ENCODE results near the gene PSMF1. TPM values are rescaled to one million over a fixed set of nuclear protein-coding genes. Genes with fewer than 3 reads are reported as not detected.

PSMF1 gene
- total and polyA plus RNA-seq, 9 of the 15 experiments (the other 6 are each of a cell fraction or from before 2014, with no cell fraction given): 8.5 to 192 (median 33.2) TPM

DNA sequence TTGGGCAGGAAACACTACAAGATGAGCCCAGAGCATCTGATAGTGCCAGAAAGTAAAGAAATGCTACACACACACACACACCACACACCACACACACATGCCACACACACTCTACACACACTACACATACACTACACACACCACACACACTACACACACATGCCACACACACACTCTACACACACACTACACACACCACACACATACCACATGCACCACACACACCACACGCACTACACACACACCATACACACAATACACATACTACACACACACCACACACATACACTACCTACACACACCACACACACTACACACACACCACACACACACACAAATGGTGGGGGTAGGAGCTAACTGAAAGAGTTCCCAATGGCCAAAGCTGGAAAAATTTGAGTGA lies 69.9 kb downstream of the PSMF1 start (continued):
- TF ChIP-seq ZNF232 (CRISPR knock-in tag; IDR thresholded peaks at IDR 0.05): no peak
- TF ChIP-seq ELF4 (CRISPR knock-in tag; IDR thresholded peaks at IDR 0.05): peak; percentile 68; the same call in 1 of the 2 replicates
- TF ChIP-seq ZBED1 (IDR thresholded peaks at IDR 0.05): no peak
- TF ChIP-seq FOXP1 (CRISPR knock-in tag; IDR thresholded peaks at IDR 0.05): no peak
- TF ChIP-seq, protein P1, sequence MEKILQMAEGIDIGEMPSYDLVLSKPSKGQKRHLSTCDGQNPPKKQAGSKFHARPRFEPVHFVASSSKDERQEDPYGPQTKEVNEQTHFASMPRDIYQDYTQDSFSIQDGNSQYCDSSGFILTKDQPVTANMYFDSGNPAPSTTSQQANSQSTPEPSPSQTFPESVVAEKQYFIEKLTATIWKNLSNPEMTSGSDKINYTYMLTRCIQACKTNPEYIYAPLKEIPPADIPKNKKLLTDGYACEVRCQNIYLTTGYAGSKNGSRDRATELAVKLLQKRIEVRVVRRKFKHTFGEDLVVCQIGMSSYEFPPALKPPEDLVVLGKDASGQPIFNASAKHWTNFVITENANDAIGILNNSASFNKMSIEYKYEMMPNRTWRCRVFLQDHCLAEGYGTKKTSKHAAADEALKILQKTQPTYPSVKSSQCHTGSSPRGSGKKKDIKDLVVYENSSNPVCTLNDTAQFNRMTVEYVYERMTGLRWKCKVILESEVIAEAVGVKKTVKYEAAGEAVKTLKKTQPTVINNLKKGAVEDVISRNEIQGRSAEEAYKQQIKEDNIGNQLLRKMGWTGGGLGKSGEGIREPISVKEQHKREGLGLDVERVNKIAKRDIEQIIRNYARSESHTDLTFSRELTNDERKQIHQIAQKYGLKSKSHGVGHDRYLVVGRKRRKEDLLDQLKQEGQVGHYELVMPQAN (IDR thresholded peaks at IDR 0.05; ENCODE audit: borderline replicate concordance): peak; percentile 65
- no peak for TF ChIP-seq NR4A1 (CRISPR knock-in tag; IDR thresholded peaks at IDR 0.05)
- TF ChIP-seq NR4A1 (tag; IDR thresholded peaks at IDR 0.05): no peak
- TF ChIP-seq, protein P2, sequence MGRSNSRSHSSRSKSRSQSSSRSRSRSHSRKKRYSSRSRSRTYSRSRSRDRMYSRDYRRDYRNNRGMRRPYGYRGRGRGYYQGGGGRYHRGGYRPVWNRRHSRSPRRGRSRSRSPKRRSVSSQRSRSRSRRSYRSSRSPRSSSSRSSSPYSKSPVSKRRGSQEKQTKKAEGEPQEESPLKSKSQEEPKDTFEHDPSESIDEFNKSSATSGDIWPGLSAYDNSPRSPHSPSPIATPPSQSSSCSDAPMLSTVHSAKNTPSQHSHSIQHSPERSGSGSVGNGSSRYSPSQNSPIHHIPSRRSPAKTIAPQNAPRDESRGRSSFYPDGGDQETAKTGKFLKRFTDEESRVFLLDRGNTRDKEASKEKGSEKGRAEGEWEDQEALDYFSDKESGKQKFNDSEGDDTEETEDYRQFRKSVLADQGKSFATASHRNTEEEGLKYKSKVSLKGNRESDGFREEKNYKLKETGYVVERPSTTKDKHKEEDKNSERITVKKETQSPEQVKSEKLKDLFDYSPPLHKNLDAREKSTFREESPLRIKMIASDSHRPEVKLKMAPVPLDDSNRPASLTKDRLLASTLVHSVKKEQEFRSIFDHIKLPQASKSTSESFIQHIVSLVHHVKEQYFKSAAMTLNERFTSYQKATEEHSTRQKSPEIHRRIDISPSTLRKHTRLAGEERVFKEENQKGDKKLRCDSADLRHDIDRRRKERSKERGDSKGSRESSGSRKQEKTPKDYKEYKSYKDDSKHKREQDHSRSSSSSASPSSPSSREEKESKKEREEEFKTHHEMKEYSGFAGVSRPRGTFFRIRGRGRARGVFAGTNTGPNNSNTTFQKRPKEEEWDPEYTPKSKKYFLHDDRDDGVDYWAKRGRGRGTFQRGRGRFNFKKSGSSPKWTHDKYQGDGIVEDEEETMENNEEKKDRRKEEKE (IDR thresholded peaks at IDR 0.05; ENCODE audit: borderline replicate concordance in 1 of 2, control insufficient read depth in 1 of 2, low read depth in 2 of 2, low read length in 1 of 2): peak in 1 of 2 experiments; percentile 31; a peak in 1 of 4 replicates
- no peak for TF ChIP-seq CBFA2T2 (conservative IDR thresholded peaks at IDR 0.05)
- TF ChIP-seq TOE1 (IDR thresholded peaks at IDR 0.05; ENCODE audit: borderline replicate concordance): peak; percentile 40; the same call in 1 of the 2 replicates
- TF ChIP-seq TOE1 (CRISPR knock-in tag; IDR thresholded peaks at IDR 0.05; ENCODE audit: borderline replicate concordance, low read depth): no peak
- TF ChIP-seq, protein P3, sequence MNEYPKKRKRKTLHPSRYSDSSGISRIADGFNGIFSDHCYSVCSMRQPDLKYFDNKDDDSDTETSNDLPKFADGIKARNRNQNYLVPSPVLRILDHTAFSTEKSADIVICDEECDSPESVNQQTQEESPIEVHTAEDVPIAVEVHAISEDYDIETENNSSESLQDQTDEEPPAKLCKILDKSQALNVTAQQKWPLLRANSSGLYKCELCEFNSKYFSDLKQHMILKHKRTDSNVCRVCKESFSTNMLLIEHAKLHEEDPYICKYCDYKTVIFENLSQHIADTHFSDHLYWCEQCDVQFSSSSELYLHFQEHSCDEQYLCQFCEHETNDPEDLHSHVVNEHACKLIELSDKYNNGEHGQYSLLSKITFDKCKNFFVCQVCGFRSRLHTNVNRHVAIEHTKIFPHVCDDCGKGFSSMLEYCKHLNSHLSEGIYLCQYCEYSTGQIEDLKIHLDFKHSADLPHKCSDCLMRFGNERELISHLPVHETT (CRISPR knock-in tag; conservative IDR thresholded peaks at IDR 0.05 in 1 of 2, IDR thresholded peaks at IDR 0.05 in 1 of 2): no peak
- peak; percentile 98 for TF ChIP-seq HDGF (IDR thresholded peaks at IDR 0.05)
- peak; percentile 72; the same call in 1 of the 2 replicates for TF ChIP-seq MIER1 (IDR thresholded peaks at IDR 0.05; ENCODE audit: low read depth)
- TF ChIP-seq ZNF175 (CRISPR knock-in tag; IDR thresholded peaks at IDR 0.05; ENCODE audit: low read depth): no peak
- no peak for TF ChIP-seq TRIM28 (IDR thresholded peaks at IDR 0.05)
- 0 out of 2 replicates have a peak, but pooled peaks have one; percentile 21 for TF ChIP-seq MTA1 (IDR thresholded peaks at IDR 0.05; ENCODE audit: borderline replicate concordance)
- no peak for TF ChIP-seq STAG1 (CRISPR knock-in tag; IDR thresholded peaks at IDR 0.05; ENCODE audit: borderline replicate concordance)
- no peak for TF ChIP-seq ZNF146 (CRISPR knock-in tag; IDR thresholded peaks at IDR 0.05; ENCODE audit: unreplicated experiment)
- TF ChIP-seq, protein P4, sequence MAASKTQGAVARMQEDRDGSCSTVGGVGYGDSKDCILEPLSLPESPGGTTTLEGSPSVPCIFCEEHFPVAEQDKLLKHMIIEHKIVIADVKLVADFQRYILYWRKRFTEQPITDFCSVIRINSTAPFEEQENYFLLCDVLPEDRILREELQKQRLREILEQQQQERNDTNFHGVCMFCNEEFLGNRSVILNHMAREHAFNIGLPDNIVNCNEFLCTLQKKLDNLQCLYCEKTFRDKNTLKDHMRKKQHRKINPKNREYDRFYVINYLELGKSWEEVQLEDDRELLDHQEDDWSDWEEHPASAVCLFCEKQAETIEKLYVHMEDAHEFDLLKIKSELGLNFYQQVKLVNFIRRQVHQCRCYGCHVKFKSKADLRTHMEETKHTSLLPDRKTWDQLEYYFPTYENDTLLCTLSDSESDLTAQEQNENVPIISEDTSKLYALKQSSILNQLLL (CRISPR knock-in tag; IDR thresholded peaks at IDR 0.05; ENCODE audit: borderline replicate concordance): no peak
- TF ChIP-seq, protein P5, sequence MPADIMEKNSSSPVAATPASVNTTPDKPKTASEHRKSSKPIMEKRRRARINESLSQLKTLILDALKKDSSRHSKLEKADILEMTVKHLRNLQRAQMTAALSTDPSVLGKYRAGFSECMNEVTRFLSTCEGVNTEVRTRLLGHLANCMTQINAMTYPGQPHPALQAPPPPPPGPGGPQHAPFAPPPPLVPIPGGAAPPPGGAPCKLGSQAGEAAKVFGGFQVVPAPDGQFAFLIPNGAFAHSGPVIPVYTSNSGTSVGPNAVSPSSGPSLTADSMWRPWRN (IDR thresholded peaks at IDR 0.05; ENCODE audit: low read depth): no peak
